H1 (cell line): Measurements from ENCODE around the gene RARB. TPM values are rescaled to one million over a fixed set of nuclear protein-coding genes. Genes with fewer than 3 reads are reported as not detected.

Source experiments
- CTCF ChIA-PET: fragments of 300-600 bp; sonication (Branson Sonifier 250); formaldehyde crosslinking; loops from one replicate; lab custom pipeline; 2021; ENCODE audit not compliant: partially characterized antibody; lab: Charles Lee
- POLR2A ChIA-PET: fragments of 300-600 bp; sonication (Branson Sonifier 250); formaldehyde crosslinking; loops from one replicate; lab custom pipeline; 2021; ENCODE audit warnings: inconsistent platforms; ENCODE audit not compliant: partially characterized antibody; lab: Charles Lee
- DNase-seq, 2 experiments: peaks; one replicate each; pipeline versions ENCODE4 v3.0.0 to v3.0.0-alpha.2; 2010 to 2022; ENCODE audit warnings: low spot score in 2 of 2, low read depth in 1 of 2, mixed read lengths in 1 of 2
- FAIRE-seq: peaks from 2 replicates; lab custom pipeline; 2011; peaks lifted over from hg19 to GRCh38; lab: Jason Lieb, UNC
- H2AFZ ChIP-seq: 2 replicates; pipeline ENCODE4 v1.8.1; 2012; ENCODE audit warnings: low read length, inconsistent platforms
- H2AK5ac ChIP-seq: 2 replicates; pipeline ENCODE4 v1.6.1; 2013; ENCODE audit warnings: low read depth, low read length
- H2BK120ac ChIP-seq: replicated peaks from 2 replicates; pipeline ENCODE3; 2013; ENCODE audit warnings: low read depth, low read length, inconsistent platforms
- H2BK12ac ChIP-seq: 2 replicates; pipeline ENCODE4 v1.6.1; 2013; ENCODE audit warnings: low read depth, low read length
- H2BK15ac ChIP-seq: 2 replicates; pipeline ENCODE4 v1.6.1; 2013; ENCODE audit warnings: low read length
- H2BK20ac ChIP-seq: 2 replicates; pipeline ENCODE4 v1.6.1; 2013; ENCODE audit warnings: low read length
- H2BK5ac ChIP-seq: 2 replicates; pipeline ENCODE4 v1.6.1; 2013; ENCODE audit warnings: low read depth, low read length
- H3K14ac ChIP-seq: 2 replicates; pipeline ENCODE4 v1.6.1; 2013; ENCODE audit warnings: inconsistent platforms; ENCODE audit not compliant: insufficient read length
- H3K18ac ChIP-seq: 2 replicates; pipeline ENCODE4 v1.6.1; 2013; ENCODE audit warnings: low read length; ENCODE audit errors: extremely low read depth
- H3K23ac ChIP-seq: 2 replicates; pipeline ENCODE4 v1.6.1; 2013; ENCODE audit warnings: inconsistent platforms; ENCODE audit not compliant: insufficient read length
- H3K23me2 ChIP-seq: 2 replicates; pipeline ENCODE4 v1.6.1; 2013; ENCODE audit warnings: low read depth, low read length
- H3K27ac ChIP-seq: 2 replicates; pipeline ENCODE4 v1.6.1; 2011; ENCODE audit warnings: low read depth, low read length, inconsistent platforms
- H3K27me3 ChIP-seq, 4 experiments: replicated peaks in 1 of 4; 1 replicate in 1 of 4; 2 replicates in 3 of 4; pipeline versions ENCODE4 v1.6.1 to v1.8.1; 2011 to 2013; ENCODE audit warnings: low read length in 3 of 4, mild to moderate bottlenecking in 3 of 4, inconsistent platforms in 2 of 4, mixed read lengths in 2 of 4, moderate library complexity in 1 of 4; ENCODE audit not compliant: control insufficient read depth in 3 of 4, insufficient read depth in 3 of 4; ENCODE audit errors: extremely low read depth in 1 of 4
- H3K36me3 ChIP-seq, 4 experiments: 2 replicates each; pipeline versions ENCODE4 v1.6.1 to v1.8.1; 2011 to 2013; ENCODE audit warnings: mild to moderate bottlenecking in 4 of 4, low read length in 3 of 4, moderate library complexity in 2 of 4, control low read depth in 1 of 4, inconsistent platforms in 1 of 4; ENCODE audit not compliant: insufficient read depth in 4 of 4, control insufficient read depth in 2 of 4
- H3K4ac ChIP-seq: replicated peaks from 2 replicates; pipeline ENCODE3; 2013; ENCODE audit warnings: low read length, low read depth, mixed read lengths, inconsistent platforms; ENCODE audit not compliant: insufficient read length
- H3K4me1 ChIP-seq, 4 experiments: replicated peaks in 1 of 4; 1 replicate in 1 of 4; 2 replicates in 3 of 4; pipeline versions ENCODE4 v1.6.1 to v1.8.1; 2011 to 2013; ENCODE audit warnings: low read length in 3 of 4, inconsistent platforms in 2 of 4, mixed read lengths in 1 of 4; ENCODE audit not compliant: insufficient read depth in 4 of 4, control insufficient read depth in 3 of 4
- H3K4me2 ChIP-seq, 2 experiments: 2 replicates each; pipeline versions ENCODE4 v1.6.1 to v1.8.1; 2011 to 2013; ENCODE audit warnings: low read depth in 2 of 2, low read length in 2 of 2, control low read depth in 1 of 2, inconsistent platforms in 1 of 2, mild to moderate bottlenecking in 1 of 2; ENCODE audit not compliant: insufficient read depth in 1 of 2
- H3K4me3 ChIP-seq, 4 experiments: fragments of 200-600, 300-600 bp in 1 of 4; sonication (generic), shearing (Covaris generic), sonication (Bioruptor Twin) in 1 of 4; 2 replicates each; pipeline versions ENCODE4 v1.5.1 to v1.8.1; 2011 to 2016; ENCODE audit warnings: low read length in 4 of 4, low read depth in 3 of 4, control low read depth in 2 of 4, inconsistent platforms in 2 of 4, mild to moderate bottlenecking in 2 of 4, mixed read lengths in 1 of 4, moderate library complexity in 1 of 4; ENCODE audit not compliant: insufficient read depth in 2 of 4; ENCODE audit errors: extremely low read depth in 1 of 4
- H3K56ac ChIP-seq: replicated peaks from 2 replicates; pipeline ENCODE3; 2013; ENCODE audit warnings: low read depth, mild to moderate bottlenecking, mixed read lengths, low read length, inconsistent platforms; ENCODE audit not compliant: insufficient read length
- H3K79me1 ChIP-seq: 2 replicates; pipeline ENCODE4 v1.6.1; 2013; ENCODE audit warnings: low read depth, low read length, control low read depth
- H3K79me2 ChIP-seq, 2 experiments: 2 replicates each; pipeline versions ENCODE4 v1.6.1 to v1.8.1; 2012 to 2013; ENCODE audit warnings: low read length in 2 of 2, mild to moderate bottlenecking in 2 of 2, inconsistent platforms in 1 of 2; ENCODE audit not compliant: insufficient read depth in 2 of 2, control insufficient read depth in 1 of 2
- H3K9ac ChIP-seq, 4 experiments: replicated peaks in 1 of 4; 1 replicate in 1 of 4; 2 replicates in 3 of 4; pipeline versions ENCODE4 v1.6.1 to v1.8.1; 2011 to 2013; ENCODE audit warnings: low read depth in 3 of 4, low read length in 3 of 4, control low read depth in 2 of 4, mild to moderate bottlenecking in 2 of 4, moderate library complexity in 2 of 4, inconsistent platforms in 1 of 4; ENCODE audit errors: extremely low read depth in 1 of 4
- H3K9me3 ChIP-seq, 2 experiments: 2 replicates each; pipeline versions ENCODE4 v1.6.1 to v1.8.1; 2012 to 2013; ENCODE audit warnings: mild to moderate bottlenecking in 2 of 2, moderate library complexity in 2 of 2, control low read depth in 1 of 2, inconsistent platforms in 1 of 2, low read depth in 1 of 2, low read length in 1 of 2, mixed read lengths in 1 of 2; ENCODE audit not compliant: insufficient read depth in 2 of 2
- H4K20me1 ChIP-seq, 2 experiments: replicated peaks in 1 of 2; 2 replicates each; pipeline versions ENCODE3 to v1.8.1; 2011 to 2013; ENCODE audit warnings: inconsistent platforms in 2 of 2, low read length in 2 of 2, mild to moderate bottlenecking in 1 of 2; ENCODE audit not compliant: insufficient read depth in 2 of 2, control insufficient read depth in 1 of 2
- H4K5ac ChIP-seq: 2 replicates; pipeline ENCODE4 v1.6.1; 2013; ENCODE audit warnings: low read length, low read depth, mixed read lengths, inconsistent platforms; ENCODE audit not compliant: insufficient read length
- H4K8ac ChIP-seq: 2 replicates; pipeline ENCODE4 v1.8.0; 2013; ENCODE audit warnings: mild to moderate bottlenecking, moderate library complexity, low read length, inconsistent platforms; ENCODE audit not compliant: insufficient read depth; ENCODE audit errors: extremely low read depth
- H4K91ac ChIP-seq: replicated peaks from 2 replicates; pipeline ENCODE3; 2013; ENCODE audit warnings: low read length, mixed read lengths, inconsistent platforms; ENCODE audit not compliant: insufficient read length
- CHD1 ChIP-seq: IDR thresholded peaks from 2 replicates; pipeline ENCODE4 v1.6.1; 2012; ENCODE audit warnings: low read depth, low read length, improper control_type of control experiment
- PHF8 ChIP-seq: fragments of 200-600 bp; sonication (generic); conservative IDR thresholded peaks from 2 replicates; pipeline ENCODE4 v1.7.1; 2012; ENCODE audit warnings: low read depth, mild to moderate bottlenecking, inconsistent platforms, low read length, moderate library complexity
- TBP ChIP-seq: IDR thresholded peaks from 2 replicates; pipeline ENCODE4 v1.6.1; 2011; ENCODE audit warnings: low read depth, low read length, improper control_type of control experiment
- WGBS, 2 experiments: shearing (Covaris generic) in 1 of 2; methylation state at CpG; one replicate each; pipeline versions ENCODE4 v1.1.6 to v1.1.7; 2013 to 2015; ENCODE audit warnings: low lambda C conversion rate in 2 of 2, mixed read lengths in 2 of 2, inconsistent platforms in 1 of 2, low coverage in 1 of 2, missing lambda C conversion rate in 1 of 2; ENCODE audit not compliant: insufficient replicate concordance in 2 of 2, insufficient coverage in 1 of 2, insufficient read length in 1 of 2; ENCODE audit errors: extremely low coverage in 1 of 2, missing lambda C conversion rate in 1 of 2; 5-methylcytosine and 5-hydroxymethylcytosine counted together
- polyA plus RNA-seq, 7 experiments: library from polyadenylated mRNA; depleted of rRNA in 3 of 7; stranded (reverse) in 5 of 7; unstranded in 2 of 7; fragments of >200 nt in 5 of 7; fragments of 200-250 nt in 2 of 7; gene quantifications; 1 replicate in 5 of 7; 2 replicates in 1 of 7; 4 replicates in 1 of 7; pipeline versions ENCODE4 v1.2.1 to v1.2.3, GENCODE V29; 2011 to 2013; ENCODE audit warnings: missing spikeins in 2 of 7, mixed read lengths in 2 of 7
- total RNA-seq: library from RNA; stranded (reverse); fragmentation: NEBNext Ultra II Directional; extraction: Animal tissue kit (Norgen Biotek cat#: 25700); gene quantifications from 2 replicates; pipeline ENCODE4 v1.2.1, GENCODE V29; 2021

RARB gene
- total and polyA plus RNA-seq, 2 of the 8 experiments (the other 6 are each of a cell fraction or from before 2014, with no cell fraction given) = 0.15 to 0.22 TPM

DNA sequence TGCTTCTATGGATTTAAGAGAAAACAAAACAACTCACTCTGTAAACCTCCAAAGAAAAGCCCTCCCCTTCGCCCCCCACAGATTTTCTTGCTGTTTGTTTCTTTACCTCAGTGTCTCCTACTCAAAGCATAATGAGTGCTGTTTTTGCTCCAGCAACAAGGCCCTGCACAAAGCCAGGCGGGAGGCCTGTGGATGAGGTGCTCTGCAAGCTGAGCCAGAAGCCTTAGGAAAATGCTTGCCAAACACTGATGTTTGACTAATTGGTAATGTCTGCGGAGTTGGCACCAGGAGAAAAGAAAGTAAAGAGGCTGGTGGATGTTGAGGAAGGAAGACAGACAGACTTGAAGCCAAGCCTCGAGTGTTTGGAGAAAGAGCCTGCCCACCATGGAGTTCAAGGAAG lies 99.7 kb downstream of the RARB start:
- H3K9ac ChIP-seq = no peak overlapping the region
- DNase-seq (no peak), FAIRE-seq (no peak)
- 0 out of 8 replicates have a peak, but pooled peaks cover 0 to 2% (median 0%) of the 10 kb centered on the region in 4 experiments for H3K36me3 ChIP-seq
- H3K18ac ChIP-seq = no peak overlapping the region
- no peak overlapping the region for H2BK12ac ChIP-seq
- H2BK20ac ChIP-seq = no peak overlapping the region
- no peak overlapping the region for H3K27ac ChIP-seq
- H4K5ac ChIP-seq = no peak overlapping the region
- H4K91ac ChIP-seq = no peak overlapping the region
- H4K20me1 ChIP-seq = no peaks in the 10 kb centered on the region
- H3K14ac ChIP-seq = no peak overlapping the region
- no peaks in the 10 kb centered on the region; the same call in 1 of the 2 replicates for H3K23me2 ChIP-seq
- H3K4me3 ChIP-seq = no peak overlapping the region
- H2BK5ac ChIP-seq = no peak overlapping the region
- no peak overlapping the region for H4K8ac ChIP-seq
- POLR2A ChIA-PET = no interaction called here
- no peak overlapping the region for H2AFZ ChIP-seq
- peaks cover 5 to 6% of the 10 kb centered on the region in 2 experiments; a peak in 2 of 4 replicates for H3K9me3 ChIP-seq
- 90% methylated on average over 4 of the region's 4 CpGs; no CpG with 5 or more reads in 1 of the 2 experiments for WGBS, 2 experiments
- no peak overlapping the region for H3K4ac ChIP-seq
- H3K79me2 ChIP-seq = no peaks in the 10 kb centered on the region
- H3K4me2 ChIP-seq = no peak overlapping the region; a peak in 1 of 4 replicates
- peaks cover 0 to 3% (median 0%) of the 10 kb centered on the region in 4 experiments; a peak in 1 of 7 replicates for H3K4me1 ChIP-seq
- CTCF ChIA-PET = interaction anchor here (1.1 kb wide), 2 partner anchors 66 to 491 kb away, joined by 3 read pairs; no protein-coding TSS in a partner anchor
- no peak overlapping the region for H3K56ac ChIP-seq
- no peak overlapping the region for H3K23ac ChIP-seq
- H2AK5ac ChIP-seq = no peak overlapping the region
- H3K27me3 ChIP-seq = no peaks in the 10 kb centered on the region
- no peaks in the 10 kb centered on the region for H3K79me1 ChIP-seq
- no peak overlapping the region for H2BK15ac ChIP-seq
- H2BK120ac ChIP-seq = no peak overlapping the region
- TF ChIP-seq TBP = no peak
- TF ChIP-seq CHD1 = no peak
- no peak for TF ChIP-seq PHF8
